ENCODE data around the gene C1QTNF2.

DNA sequence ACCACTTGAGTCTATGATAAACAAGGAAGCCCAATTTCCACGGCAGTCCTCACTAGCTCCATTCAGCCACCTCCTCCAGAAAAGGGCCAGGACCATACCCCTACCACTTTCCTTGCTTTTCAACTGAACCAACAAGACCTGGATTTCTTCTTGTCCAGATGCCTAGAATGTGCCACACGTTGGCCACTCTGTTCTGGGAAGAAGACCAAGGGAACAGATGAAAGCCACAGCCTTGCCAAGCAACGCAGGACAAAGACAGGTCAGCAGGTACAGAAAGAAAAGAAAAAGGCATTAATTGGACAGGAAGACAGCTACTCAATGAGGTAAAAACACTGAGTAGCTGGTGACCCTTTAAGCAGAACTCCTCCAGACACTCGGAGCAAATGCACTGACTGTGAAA is 60.3 kb downstream of the C1QTNF2 start:
- TF ChIP-seq, protein P1, sequence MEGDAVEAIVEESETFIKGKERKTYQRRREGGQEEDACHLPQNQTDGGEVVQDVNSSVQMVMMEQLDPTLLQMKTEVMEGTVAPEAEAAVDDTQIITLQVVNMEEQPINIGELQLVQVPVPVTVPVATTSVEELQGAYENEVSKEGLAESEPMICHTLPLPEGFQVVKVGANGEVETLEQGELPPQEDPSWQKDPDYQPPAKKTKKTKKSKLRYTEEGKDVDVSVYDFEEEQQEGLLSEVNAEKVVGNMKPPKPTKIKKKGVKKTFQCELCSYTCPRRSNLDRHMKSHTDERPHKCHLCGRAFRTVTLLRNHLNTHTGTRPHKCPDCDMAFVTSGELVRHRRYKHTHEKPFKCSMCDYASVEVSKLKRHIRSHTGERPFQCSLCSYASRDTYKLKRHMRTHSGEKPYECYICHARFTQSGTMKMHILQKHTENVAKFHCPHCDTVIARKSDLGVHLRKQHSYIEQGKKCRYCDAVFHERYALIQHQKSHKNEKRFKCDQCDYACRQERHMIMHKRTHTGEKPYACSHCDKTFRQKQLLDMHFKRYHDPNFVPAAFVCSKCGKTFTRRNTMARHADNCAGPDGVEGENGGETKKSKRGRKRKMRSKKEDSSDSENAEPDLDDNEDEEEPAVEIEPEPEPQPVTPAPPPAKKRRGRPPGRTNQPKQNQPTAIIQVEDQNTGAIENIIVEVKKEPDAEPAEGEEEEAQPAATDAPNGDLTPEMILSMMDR (conservative IDR thresholded peaks at IDR 0.05) = no peak
- TF ChIP-seq EZH2 (IDR thresholded peaks at IDR 0.05; ENCODE audit: low read depth) = no peak
